NCI-H748 treated with DMSO at 0.1 percent for 48 hours (cell line): Measurements from ENCODE around the gene PRXL2C.

Experiments
- DNase-seq: peaks from one replicate; lab custom pipeline; 2025; lab: John Stamatoyannopoulos, UW

Gene PRXL2C

DNA sequence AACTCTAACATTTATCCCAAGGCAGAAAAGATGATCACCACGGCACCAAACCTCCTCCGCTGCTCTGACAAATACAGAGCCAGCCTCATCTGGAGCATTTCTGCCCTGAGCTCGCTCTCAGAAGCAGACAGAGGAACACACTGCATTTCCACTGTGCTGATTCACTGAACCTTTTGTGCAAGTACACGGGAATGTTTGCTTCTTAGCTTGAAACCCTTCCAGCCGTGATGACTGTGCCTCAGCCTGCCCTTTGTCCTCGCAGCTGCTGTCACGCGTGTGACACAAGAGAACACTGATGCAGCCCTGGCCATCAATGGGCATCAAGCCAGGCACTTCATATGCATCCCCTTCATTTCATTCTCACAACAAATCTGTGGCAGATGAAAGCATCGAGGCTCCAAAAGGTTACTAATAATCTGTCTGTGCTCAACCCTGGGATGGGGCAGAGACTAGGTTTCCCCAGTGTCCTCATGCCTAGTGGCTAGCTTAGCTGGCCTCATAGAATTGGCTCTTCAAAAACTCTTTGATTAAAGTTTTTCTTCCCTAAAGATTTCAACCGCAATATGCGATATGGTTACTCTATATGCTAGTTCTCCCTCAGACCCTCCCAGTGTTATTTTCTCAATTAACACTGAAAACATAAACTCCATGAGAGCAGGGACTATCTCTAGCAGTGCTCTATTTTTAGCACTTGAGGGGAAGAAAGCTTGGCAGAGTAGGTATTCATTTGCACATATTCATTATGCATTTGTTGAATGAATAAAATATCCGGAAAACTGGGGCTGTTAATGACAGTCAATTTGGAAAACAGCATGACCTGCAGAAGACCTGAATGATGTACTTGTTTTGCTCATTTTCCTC lies 42.8 kb downstream of the PRXL2C start:
- DNase-seq: peak; percentile 45

DNA sequence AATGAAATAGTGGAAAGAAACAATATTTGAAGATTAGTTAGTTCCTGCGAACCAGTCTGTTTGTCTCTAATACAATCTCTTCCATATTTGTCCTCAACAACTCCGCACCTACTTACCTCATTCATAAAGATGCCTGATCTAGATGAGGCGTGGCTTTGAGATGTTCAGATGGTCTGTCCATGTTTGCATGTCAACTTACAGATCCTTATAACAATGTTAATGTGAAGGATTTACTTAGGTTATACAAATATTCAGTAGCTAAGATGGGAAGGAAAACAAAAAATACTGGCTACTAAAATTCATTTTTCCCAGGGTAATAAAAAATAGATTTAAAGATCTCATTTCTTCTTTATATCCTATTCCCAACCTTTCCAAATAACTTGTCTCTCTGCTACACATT lies 43.8 kb downstream of the PRXL2C start:
- no peak for DNase-seq

DNA sequence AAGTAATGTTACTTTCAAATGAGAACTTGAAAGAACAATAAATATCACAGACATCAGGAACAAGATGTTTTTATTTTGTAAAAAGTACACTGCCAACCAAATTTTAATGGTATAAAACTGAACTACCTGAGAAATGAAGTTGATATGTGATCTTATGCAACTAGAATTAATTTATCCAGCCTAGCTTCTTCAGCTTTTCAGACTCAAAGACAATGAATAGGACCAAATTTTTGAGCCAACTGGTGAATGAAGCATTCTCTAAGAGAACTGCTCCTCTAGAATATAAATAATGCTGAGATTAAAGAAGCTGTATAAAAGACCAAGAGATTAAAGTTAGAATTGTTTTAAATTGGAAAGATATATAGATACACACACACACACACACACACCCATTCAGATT lies 45.4 kb downstream of the PRXL2C start:
- no peak for DNase-seq

DNA sequence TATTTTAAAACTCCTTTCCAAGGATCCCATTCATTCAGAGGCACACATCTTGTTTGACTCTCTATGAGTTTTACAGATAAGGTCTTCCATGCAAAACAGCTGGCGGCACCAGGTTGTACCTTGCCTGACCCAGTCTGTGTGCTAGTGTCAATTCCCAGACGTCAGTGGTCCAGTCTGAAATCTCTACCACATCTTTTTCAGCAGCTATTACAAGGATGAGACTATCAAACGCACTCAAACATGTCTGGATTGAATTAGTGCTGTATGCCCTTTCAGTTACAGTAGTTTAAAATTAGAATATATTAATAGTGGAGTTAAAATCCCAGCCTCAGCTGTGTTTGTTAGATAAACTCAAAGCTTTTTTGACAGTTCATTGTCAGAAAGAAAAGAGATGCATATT lies 47.1 kb downstream of the PRXL2C start:
- DNase-seq: no peak

DNA sequence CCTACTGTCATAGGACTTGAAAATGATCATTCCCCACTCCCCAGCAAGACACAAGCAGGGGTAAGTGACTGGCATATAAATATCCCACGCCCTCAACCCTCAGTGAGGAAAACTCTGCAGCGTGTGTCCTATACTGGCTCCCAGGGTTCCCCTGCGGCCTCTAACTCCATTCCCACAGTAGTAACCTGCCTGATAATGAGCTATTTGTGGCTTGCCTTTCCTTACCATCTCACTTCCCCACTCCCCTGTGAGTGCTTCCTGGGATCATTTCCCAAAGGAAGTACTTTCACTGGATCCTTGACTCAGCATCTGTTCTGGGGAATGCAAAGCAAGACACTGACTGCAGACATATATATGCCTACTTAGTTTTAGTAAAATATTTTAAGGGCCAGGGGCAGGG lies 49.8 kb downstream of the PRXL2C start:
- no peak for DNase-seq

DNA sequence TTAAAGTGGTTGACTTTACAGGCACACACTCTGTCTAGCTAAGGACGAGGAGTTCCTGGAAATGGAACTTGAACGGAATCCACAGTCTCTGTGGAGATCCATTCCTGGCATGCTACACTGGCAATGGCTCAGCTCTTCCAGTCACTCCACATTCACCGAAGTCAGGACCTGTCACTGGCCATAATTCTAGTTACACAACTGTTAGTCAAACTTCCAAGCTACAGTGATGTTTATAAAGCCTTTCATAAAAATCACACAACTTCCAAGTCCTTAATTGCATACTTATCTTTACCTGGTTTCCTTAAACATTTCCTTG lies 51.2 kb downstream of the PRXL2C start:
- no peak for DNase-seq

DNA sequence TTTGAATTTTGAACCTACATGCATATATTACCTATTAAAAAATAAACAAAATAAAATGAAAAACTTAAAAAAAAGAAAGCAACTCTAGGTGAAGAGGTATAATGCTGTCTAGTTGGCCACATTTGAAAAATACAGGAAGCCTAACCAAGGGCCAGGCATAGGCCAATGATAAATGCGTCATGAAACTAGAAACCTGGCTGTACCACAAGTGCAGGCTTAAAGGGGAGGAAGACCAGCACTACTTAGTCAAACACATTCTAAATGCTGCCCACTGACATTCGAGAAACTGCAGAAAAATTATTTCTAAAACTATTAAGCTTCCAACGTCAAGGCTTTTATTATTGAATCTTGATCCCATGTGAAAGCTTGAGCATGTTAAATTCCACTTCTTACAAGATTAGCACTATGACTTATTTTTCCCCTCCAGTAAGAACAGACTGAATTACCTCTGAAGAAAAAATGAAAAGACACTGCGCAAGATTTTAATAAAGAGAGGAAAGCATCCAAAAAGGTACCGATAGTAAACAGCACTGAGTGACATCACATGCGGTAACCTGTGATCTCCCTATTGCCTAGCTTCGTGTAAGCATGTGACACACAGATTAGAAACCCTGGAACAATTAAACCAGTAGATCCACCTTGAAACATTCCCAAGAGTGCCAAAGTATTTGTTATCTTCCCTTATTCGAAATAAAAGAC lies 51.7 kb downstream of the PRXL2C start:
- DNase-seq: no peak

DNA sequence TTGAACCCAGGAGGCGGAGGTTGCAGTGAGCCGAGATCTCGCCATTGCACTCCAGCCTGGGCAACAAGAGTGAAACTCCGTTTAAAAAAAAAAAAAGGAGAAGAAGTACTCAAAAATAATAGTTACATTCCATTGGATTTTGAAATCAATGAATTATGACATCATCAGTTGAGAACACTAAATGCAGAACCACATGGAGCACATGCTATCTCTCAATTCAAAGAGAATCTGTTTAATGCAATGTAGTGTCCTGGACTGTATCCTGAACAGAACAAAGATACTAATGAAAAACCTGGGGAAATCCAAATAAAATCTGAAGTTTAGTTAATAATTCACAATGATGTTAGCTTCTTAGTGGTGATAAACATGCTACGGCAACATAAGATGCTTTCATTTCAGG lies 55.8 kb downstream of the PRXL2C start:
- no peak for DNase-seq

DNA sequence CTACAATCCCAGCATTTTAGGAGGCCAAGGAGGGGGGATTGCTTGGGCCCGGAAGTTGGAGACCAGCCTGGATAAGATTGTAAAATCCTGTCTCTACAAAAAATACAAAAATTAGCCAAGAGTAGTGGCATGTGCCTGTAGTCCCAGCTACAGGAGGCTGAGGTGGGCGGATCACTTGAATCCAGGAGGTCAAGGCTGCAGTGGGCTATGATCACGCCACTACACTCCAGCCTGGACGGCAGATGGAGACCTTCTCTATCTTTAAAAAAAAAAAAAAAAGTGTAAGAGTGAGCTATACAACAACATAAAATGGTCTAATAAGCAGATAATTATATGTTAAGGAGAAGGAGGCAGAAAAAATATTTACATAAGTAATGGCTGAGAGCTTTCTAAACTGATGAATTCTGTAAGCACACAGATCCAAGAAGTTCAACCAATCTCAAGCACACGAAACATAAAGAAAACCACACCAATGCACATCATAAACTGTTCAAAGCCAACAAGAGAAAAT lies 58.5 kb downstream of the PRXL2C start:
- peak; percentile 69 for DNase-seq
